GM23338 (cell line): ENCODE results near the gene MS4A6A.

Source experiments
- CREB1 ChIP-seq: fragments of 250-450 bp; sonication (Bioruptor Pico); IDR thresholded peaks from 2 replicates; pipeline ENCODE4 v1.5.0; 2020; ENCODE audit warnings: low read depth, mild to moderate bottlenecking, moderate library complexity
- EZH2 ChIP-seq: fragments of 200-600 bp; sonication (generic); IDR thresholded peaks from one replicate; pipeline ENCODE4 v1.8.0; 2017; ENCODE audit warnings: antibody characterized with exemption, mild to moderate bottlenecking, low read depth; ENCODE audit not compliant: unreplicated experiment
- EZH2phosphoT487 ChIP-seq: fragments of 200-600 bp; sonication (generic); IDR thresholded peaks from one replicate; pipeline ENCODE4 v1.8.1; 2018; ENCODE audit warnings: antibody characterized with exemption; ENCODE audit not compliant: unreplicated experiment
- POLR2AphosphoS5 ChIP-seq: IDR thresholded peaks from 2 replicates; pipeline ENCODE4 v1.6.1; 2016; ENCODE audit warnings: antibody characterized with exemption, low read depth
- TF ChIP-seq, protein P1 (sequence below), 2 experiments: fragments of 200-600 bp in 1 of 2; sonication (generic) in 1 of 2; conservative IDR thresholded peaks; 2 replicates each; pipeline versions ENCODE4 v1.5.1 to v1.6.1; 2016 to 2017; ENCODE audit warnings: antibody characterized with exemption in 2 of 2, low read depth in 2 of 2, mild to moderate bottlenecking in 2 of 2, moderate library complexity in 1 of 2
- TF ChIP-seq, protein P2 (sequence below): IDR thresholded peaks from one replicate; pipeline ENCODE4 v1.6.1; 2018; ENCODE audit warnings: antibody characterized with exemption; ENCODE audit not compliant: unreplicated experiment

DNA sequence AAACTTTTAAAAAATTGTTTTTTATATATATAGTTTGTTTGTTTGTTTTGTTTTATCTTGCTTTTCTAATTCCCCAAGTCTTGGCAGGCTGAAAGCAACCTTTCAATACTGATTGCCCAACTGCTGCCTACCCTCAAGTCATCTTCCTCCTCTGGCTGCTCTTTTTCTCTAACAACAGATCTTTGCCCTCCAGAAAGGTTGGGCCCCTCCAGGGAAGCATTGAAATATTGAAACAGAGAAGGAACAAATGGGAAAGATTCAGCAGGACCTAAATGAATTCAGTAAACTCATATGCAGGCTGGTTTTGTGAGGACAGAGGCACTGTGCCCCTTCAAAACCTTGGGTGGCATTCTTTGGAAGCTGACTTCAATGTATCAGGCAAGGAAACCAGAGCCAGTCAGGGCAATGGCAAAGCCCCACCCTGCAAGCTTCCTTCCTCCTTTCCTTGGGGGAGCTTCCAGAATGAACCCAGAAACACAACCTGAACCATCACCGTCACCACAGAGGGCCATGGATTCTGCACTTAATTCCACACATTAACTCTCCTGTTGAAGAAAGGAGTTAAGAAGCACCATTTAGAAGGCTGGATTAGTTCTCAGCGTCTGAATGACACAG is 815 bp upstream of the MS4A6A start:
- TF ChIP-seq EZH2 (no peak), EZH2phosphoT487 (no peak), CREB1 (CRISPR knock-in tag) (no peak), POLR2AphosphoS5 (no peak)
- TF ChIP-seq, protein P1, sequence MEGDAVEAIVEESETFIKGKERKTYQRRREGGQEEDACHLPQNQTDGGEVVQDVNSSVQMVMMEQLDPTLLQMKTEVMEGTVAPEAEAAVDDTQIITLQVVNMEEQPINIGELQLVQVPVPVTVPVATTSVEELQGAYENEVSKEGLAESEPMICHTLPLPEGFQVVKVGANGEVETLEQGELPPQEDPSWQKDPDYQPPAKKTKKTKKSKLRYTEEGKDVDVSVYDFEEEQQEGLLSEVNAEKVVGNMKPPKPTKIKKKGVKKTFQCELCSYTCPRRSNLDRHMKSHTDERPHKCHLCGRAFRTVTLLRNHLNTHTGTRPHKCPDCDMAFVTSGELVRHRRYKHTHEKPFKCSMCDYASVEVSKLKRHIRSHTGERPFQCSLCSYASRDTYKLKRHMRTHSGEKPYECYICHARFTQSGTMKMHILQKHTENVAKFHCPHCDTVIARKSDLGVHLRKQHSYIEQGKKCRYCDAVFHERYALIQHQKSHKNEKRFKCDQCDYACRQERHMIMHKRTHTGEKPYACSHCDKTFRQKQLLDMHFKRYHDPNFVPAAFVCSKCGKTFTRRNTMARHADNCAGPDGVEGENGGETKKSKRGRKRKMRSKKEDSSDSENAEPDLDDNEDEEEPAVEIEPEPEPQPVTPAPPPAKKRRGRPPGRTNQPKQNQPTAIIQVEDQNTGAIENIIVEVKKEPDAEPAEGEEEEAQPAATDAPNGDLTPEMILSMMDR (conservative IDR thresholded peaks at IDR 0.05; ENCODE audit: low read depth in 2 of 2) = no peak
- TF ChIP-seq, protein P2, sequence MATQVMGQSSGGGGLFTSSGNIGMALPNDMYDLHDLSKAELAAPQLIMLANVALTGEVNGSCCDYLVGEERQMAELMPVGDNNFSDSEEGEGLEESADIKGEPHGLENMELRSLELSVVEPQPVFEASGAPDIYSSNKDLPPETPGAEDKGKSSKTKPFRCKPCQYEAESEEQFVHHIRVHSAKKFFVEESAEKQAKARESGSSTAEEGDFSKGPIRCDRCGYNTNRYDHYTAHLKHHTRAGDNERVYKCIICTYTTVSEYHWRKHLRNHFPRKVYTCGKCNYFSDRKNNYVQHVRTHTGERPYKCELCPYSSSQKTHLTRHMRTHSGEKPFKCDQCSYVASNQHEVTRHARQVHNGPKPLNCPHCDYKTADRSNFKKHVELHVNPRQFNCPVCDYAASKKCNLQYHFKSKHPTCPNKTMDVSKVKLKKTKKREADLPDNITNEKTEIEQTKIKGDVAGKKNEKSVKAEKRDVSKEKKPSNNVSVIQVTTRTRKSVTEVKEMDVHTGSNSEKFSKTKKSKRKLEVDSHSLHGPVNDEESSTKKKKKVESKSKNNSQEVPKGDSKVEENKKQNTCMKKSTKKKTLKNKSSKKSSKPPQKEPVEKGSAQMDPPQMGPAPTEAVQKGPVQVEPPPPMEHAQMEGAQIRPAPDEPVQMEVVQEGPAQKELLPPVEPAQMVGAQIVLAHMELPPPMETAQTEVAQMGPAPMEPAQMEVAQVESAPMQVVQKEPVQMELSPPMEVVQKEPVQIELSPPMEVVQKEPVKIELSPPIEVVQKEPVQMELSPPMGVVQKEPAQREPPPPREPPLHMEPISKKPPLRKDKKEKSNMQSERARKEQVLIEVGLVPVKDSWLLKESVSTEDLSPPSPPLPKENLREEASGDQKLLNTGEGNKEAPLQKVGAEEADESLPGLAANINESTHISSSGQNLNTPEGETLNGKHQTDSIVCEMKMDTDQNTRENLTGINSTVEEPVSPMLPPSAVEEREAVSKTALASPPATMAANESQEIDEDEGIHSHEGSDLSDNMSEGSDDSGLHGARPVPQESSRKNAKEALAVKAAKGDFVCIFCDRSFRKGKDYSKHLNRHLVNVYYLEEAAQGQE = no peak
